ENCODE measurements around the gene POLR1A. TPM values are rescaled to one million over a fixed set of nuclear protein-coding genes. Genes with fewer than 3 reads are reported as not detected.

Gene POLR1A
- total and polyA plus RNA-seq, 4 donors: 3.2 to 12.3 (median 6.1) TPM

DNA sequence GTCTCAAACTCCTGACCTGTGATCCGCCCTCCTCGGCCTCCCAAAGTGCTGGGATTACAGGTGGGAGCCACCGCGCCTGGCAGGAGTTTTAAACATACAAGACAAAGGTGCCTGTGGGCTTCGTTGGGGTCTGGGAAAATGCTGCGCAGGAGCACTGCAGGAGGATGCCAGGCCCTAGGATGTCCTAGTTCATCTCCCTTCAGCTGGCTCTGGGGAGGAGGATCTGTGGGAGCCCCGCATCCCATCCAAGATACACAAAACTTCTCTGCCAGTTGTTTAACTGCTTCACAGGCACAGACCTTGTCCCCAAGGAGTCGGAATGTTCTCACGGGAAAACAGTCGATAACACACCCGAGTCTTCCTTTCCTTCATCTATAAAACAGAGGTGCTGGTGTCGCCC is 89.1 kb downstream of the POLR1A start:
- no peaks in the 10 kb centered on the region for H3K27me3 ChIP-seq (ENCODE audit: control insufficient read depth in 4 of 4, insufficient read depth in 4 of 4, low read length in 3 of 4)
- DNase-seq (ENCODE audit: low spot score): no peak
- H3K9me3 ChIP-seq (ENCODE audit: control insufficient read depth in 4 of 4, low read length in 3 of 4): peaks cover 0 to 8% (median 6%) of the 10 kb centered on the region in 4 donors
- no peak for TF ChIP-seq RAD21 (IDR thresholded peaks at IDR 0.05)
- TF ChIP-seq TAF1 (conservative IDR thresholded peaks at IDR 0.05): no peak
- TF ChIP-seq YY1 (IDR thresholded peaks at IDR 0.05): no peak
- no peak for TF ChIP-seq NR2F2 (IDR thresholded peaks at IDR 0.05)
- no peak for TF ChIP-seq SP1 (IDR thresholded peaks at IDR 0.05)
- TF ChIP-seq, protein P1, sequence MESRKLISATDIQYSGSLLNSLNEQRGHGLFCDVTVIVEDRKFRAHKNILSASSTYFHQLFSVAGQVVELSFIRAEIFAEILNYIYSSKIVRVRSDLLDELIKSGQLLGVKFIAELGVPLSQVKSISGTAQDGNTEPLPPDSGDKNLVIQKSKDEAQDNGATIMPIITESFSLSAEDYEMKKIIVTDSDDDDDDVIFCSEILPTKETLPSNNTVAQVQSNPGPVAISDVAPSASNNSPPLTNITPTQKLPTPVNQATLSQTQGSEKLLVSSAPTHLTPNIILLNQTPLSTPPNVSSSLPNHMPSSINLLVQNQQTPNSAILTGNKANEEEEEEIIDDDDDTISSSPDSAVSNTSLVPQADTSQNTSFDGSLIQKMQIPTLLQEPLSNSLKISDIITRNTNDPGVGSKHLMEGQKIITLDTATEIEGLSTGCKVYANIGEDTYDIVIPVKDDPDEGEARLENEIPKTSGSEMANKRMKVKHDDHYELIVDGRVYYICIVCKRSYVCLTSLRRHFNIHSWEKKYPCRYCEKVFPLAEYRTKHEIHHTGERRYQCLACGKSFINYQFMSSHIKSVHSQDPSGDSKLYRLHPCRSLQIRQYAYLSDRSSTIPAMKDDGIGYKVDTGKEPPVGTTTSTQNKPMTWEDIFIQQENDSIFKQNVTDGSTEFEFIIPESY (IDR thresholded peaks at IDR 0.05): no peak
- TF ChIP-seq GABPA (IDR thresholded peaks at IDR 0.05 in 1 of 2, conservative IDR thresholded peaks at IDR 0.05 in 1 of 2): no peak
- TF ChIP-seq FOXA1 (IDR thresholded peaks at IDR 0.05): no peak
- TF ChIP-seq, protein P2, sequence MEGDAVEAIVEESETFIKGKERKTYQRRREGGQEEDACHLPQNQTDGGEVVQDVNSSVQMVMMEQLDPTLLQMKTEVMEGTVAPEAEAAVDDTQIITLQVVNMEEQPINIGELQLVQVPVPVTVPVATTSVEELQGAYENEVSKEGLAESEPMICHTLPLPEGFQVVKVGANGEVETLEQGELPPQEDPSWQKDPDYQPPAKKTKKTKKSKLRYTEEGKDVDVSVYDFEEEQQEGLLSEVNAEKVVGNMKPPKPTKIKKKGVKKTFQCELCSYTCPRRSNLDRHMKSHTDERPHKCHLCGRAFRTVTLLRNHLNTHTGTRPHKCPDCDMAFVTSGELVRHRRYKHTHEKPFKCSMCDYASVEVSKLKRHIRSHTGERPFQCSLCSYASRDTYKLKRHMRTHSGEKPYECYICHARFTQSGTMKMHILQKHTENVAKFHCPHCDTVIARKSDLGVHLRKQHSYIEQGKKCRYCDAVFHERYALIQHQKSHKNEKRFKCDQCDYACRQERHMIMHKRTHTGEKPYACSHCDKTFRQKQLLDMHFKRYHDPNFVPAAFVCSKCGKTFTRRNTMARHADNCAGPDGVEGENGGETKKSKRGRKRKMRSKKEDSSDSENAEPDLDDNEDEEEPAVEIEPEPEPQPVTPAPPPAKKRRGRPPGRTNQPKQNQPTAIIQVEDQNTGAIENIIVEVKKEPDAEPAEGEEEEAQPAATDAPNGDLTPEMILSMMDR (IDR thresholded peaks at IDR 0.05; ENCODE audit: low read depth, low read length, missing input control): no peak
- TF ChIP-seq, protein P3, sequence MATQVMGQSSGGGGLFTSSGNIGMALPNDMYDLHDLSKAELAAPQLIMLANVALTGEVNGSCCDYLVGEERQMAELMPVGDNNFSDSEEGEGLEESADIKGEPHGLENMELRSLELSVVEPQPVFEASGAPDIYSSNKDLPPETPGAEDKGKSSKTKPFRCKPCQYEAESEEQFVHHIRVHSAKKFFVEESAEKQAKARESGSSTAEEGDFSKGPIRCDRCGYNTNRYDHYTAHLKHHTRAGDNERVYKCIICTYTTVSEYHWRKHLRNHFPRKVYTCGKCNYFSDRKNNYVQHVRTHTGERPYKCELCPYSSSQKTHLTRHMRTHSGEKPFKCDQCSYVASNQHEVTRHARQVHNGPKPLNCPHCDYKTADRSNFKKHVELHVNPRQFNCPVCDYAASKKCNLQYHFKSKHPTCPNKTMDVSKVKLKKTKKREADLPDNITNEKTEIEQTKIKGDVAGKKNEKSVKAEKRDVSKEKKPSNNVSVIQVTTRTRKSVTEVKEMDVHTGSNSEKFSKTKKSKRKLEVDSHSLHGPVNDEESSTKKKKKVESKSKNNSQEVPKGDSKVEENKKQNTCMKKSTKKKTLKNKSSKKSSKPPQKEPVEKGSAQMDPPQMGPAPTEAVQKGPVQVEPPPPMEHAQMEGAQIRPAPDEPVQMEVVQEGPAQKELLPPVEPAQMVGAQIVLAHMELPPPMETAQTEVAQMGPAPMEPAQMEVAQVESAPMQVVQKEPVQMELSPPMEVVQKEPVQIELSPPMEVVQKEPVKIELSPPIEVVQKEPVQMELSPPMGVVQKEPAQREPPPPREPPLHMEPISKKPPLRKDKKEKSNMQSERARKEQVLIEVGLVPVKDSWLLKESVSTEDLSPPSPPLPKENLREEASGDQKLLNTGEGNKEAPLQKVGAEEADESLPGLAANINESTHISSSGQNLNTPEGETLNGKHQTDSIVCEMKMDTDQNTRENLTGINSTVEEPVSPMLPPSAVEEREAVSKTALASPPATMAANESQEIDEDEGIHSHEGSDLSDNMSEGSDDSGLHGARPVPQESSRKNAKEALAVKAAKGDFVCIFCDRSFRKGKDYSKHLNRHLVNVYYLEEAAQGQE (IDR thresholded peaks at IDR 0.05): no peak
- no peak for TF ChIP-seq EGR1 (IDR thresholded peaks at IDR 0.05; ENCODE audit: low read depth in 2 of 2)
- no peak overlapping the region for H3K9ac ChIP-seq (ENCODE audit: low read depth in 1 of 2, low read length in 2 of 2)
- no peak overlapping the region for H3K27ac ChIP-seq (ENCODE audit: low read depth in 1 of 2, low read length in 2 of 2)
- 89% methylated on average over 12 of the region's 12 CpGs for WGBS
- H3K4me3 ChIP-seq (ENCODE audit: low read depth in 1 of 3, low read length in 3 of 3): no peak overlapping the region
- no peaks in the 10 kb centered on the region for H3K4me1 ChIP-seq (ENCODE audit: control insufficient read depth in 4 of 4, insufficient read depth in 4 of 4, low read length in 3 of 4)
- no peaks in the 10 kb centered on the region for H3K36me3 ChIP-seq (ENCODE audit: control insufficient read depth in 4 of 4, insufficient read depth in 3 of 4, low read depth in 1 of 4, low read length in 3 of 4)

DNA sequence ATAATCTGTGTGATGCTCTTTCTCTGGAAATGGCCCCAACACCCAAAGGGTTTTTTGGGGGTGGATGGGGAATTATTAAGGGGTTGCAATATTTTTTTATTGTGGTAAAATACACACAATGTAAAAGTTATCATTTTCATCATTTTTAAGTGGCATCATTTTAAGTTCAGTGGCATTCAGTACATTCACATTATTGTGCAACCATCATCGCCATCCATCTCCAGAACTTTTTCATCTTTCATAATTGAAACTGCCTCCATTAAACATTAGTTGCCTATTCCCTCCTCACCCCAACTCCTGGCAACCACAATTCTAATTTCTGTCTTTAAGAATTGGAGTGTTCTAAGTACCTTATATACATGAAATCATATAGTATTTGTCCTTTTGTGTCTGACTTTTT is 90.0 kb downstream of the POLR1A start:
- no peak overlapping the region for H3K9ac ChIP-seq (ENCODE audit: low read depth in 1 of 2, low read length in 2 of 2)
- WGBS: 100% methylated on average over 1 of the region's 1 CpG
- H3K27ac ChIP-seq (ENCODE audit: low read depth in 1 of 2, low read length in 2 of 2): no peak overlapping the region
- H3K4me3 ChIP-seq (ENCODE audit: low read depth in 1 of 3, low read length in 3 of 3): no peak overlapping the region
- H3K4me1 ChIP-seq (ENCODE audit: control insufficient read depth in 4 of 4, insufficient read depth in 4 of 4, low read length in 3 of 4): no peaks in the 10 kb centered on the region
- H3K9me3 ChIP-seq (ENCODE audit: control insufficient read depth in 4 of 4, low read length in 3 of 4): peaks cover 0 to 8% (median 6%) of the 10 kb centered on the region in 4 donors
- TF ChIP-seq, protein P4, sequence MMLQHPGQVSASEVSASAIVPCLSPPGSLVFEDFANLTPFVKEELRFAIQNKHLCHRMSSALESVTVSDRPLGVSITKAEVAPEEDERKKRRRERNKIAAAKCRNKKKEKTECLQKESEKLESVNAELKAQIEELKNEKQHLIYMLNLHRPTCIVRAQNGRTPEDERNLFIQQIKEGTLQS (IDR thresholded peaks at IDR 0.05): no peak
- TF ChIP-seq, protein P3 (IDR thresholded peaks at IDR 0.05): no peak
- TF ChIP-seq HNF4G (IDR thresholded peaks at IDR 0.05): no peak
- no peak for TF ChIP-seq YY1 (IDR thresholded peaks at IDR 0.05)
- DNase-seq (ENCODE audit: low spot score): no peak
- no peaks in the 10 kb centered on the region for H3K27me3 ChIP-seq (ENCODE audit: control insufficient read depth in 4 of 4, insufficient read depth in 4 of 4, low read length in 3 of 4)
- no peaks in the 10 kb centered on the region for H3K36me3 ChIP-seq (ENCODE audit: control insufficient read depth in 4 of 4, insufficient read depth in 3 of 4, low read depth in 1 of 4, low read length in 3 of 4)
